ENCODE results near the gene NDRG3. TPM values are rescaled to one million over a fixed set of nuclear protein-coding genes. Genes with fewer than 3 reads are reported as not detected.

NDRG3 gene
- total and polyA plus RNA-seq, 2 of the 4 experiments (the other 2 are of a cell fraction): 24.8 to 34.2 TPM

GRCh38 chr20:36754656-36755222, 8.8 kb upstream of the NDRG3 start:
- H3K18ac ChIP-seq (ENCODE audit: low read depth, low read length): no peak overlapping the region
- peaks cover 8% of the 10 kb centered on the region; the same call in 1 of the 2 replicates for H4K20me1 ChIP-seq (ENCODE audit: insufficient read depth, low read length)
- in situ Hi-C loops (cut with MboI; ENCODE audit: low sequenced_read_pairs): loop anchor here (10.0 kb wide), 1 partner anchor 140 kb away; no protein-coding TSS in a partner anchor
- H3K36me3 ChIP-seq (ENCODE audit: control insufficient read depth, insufficient read depth, low read length): peaks cover 8% of the 10 kb centered on the region
- intact Hi-C loops (cut with micrococcal nuclease): loop anchor here (1.0 kb wide), 3 partner anchors 88 to 198 kb away; no protein-coding TSS in a partner anchor
- ChIA-PET POLR2A (ENCODE audit: unreplicated experiment) (interaction anchor here (0.7 to 0.8 kb wide), 2 partner anchors 8 to 202 kb away, joined by 3 read pairs; partner anchors contain the start of gene NDRG3), CTCF (interaction anchor here (0.5 to 2.0 kb wide), 15 partner anchors 8 to 197 kb away, joined by 3 to 7 read pairs (median 4); partner anchors contain the start of genes NDRG3 and RAB5IF)
- no peak overlapping the region for H4K5ac ChIP-seq (ENCODE audit: low read depth, low read length)
- H3K9me3 ChIP-seq (ENCODE audit: control insufficient read depth, insufficient read depth, low read length): no peaks in the 10 kb centered on the region
- peak; percentile 98 for ATAC-seq (ENCODE audit: low read depth)
- H3K56ac ChIP-seq (ENCODE audit: extremely low read depth, insufficient read depth, low read length): no peak overlapping the region
- no peak overlapping the region for H4K8ac ChIP-seq (ENCODE audit: low read depth in 2 of 2, low read length in 2 of 2)
- no peak overlapping the region for H2BK20ac ChIP-seq (ENCODE audit: low read depth, low read length)
- no peak overlapping the region for H3K4me2 ChIP-seq (ENCODE audit: low read depth, low read length)
- no peak overlapping the region for H3K23ac ChIP-seq (ENCODE audit: low read depth, low read length)
- H3K27ac ChIP-seq (ENCODE audit: insufficient read depth, low read length): peak overlapping the region; percentile 4; the same call in 1 of the 2 replicates
- no peak overlapping the region for H2AK9ac ChIP-seq (replicated peaks; ENCODE audit: low read depth, low read length, poor library complexity)
- no peaks in the 10 kb centered on the region for H3K79me1 ChIP-seq (ENCODE audit: low read depth in 1 of 2, low read length in 2 of 2)
- no peak overlapping the region for H3K4me3 ChIP-seq (ENCODE audit: insufficient read depth, low read depth, low read length)
- DNase-seq: peak; percentile 88
- no TSS peak for BruUV-seq (replicated peaks)
- H3K9me1 ChIP-seq (ENCODE audit: insufficient read depth, low read length): no peaks in the 10 kb centered on the region
- H2BK15ac ChIP-seq (ENCODE audit: low read depth, low read length): no peak overlapping the region
- H3K27me3 ChIP-seq (ENCODE audit: control insufficient read depth, insufficient read depth, low read length): no peaks in the 10 kb centered on the region
- no peak overlapping the region for H3K9ac ChIP-seq (ENCODE audit: low read depth, low read length)
- no peak overlapping the region; the same call in 1 of the 2 replicates for H2BK120ac ChIP-seq (ENCODE audit: low read depth, low read length)
- dilution Hi-C loops (cut with HindIII; ENCODE audit: low sequenced_read_pairs, unreplicated experiment): no loop called here
- no peak overlapping the region for H2BK5ac ChIP-seq (ENCODE audit: low read depth, low read length, poor library complexity, severe bottlenecking)
- no peak overlapping the region for H2AK5ac ChIP-seq (ENCODE audit: low read depth, low read length)
- no peak overlapping the region for H2AFZ ChIP-seq (replicated peaks; ENCODE audit: low read length, poor library complexity)
- H3K4me1 ChIP-seq (ENCODE audit: control insufficient read depth, insufficient read depth, low read length): no peaks in the 10 kb centered on the region
- H3K14ac ChIP-seq (replicated peaks; ENCODE audit: low read depth, low read length): no peak overlapping the region
- no peak overlapping the region for H4K91ac ChIP-seq (ENCODE audit: insufficient read depth, low read depth, low read length)
- no peak overlapping the region; the same call in 1 of the 2 replicates for H3K4ac ChIP-seq (ENCODE audit: low read depth, low read length)
- no CpG with 5 or more reads among the region's 2 CpGs for WGBS, 2 experiments (ENCODE audit: extremely low coverage in 2 of 2, insufficient read length in 1 of 2)
- no peak for TF ChIP-seq MAZ (IDR thresholded peaks at IDR 0.05; ENCODE audit: borderline replicate concordance, low read depth, low read length)
- TF ChIP-seq CHD1 (IDR thresholded peaks at IDR 0.05; ENCODE audit: low read depth, low read length): no peak
- no peak for TF ChIP-seq MAFK (IDR thresholded peaks at IDR 0.05; ENCODE audit: low read depth, low read length)
- no peak for TF ChIP-seq FOS (IDR thresholded peaks at IDR 0.05; ENCODE audit: low read depth, low read length)
- peak; percentile 66 for TF ChIP-seq SMC3 (IDR thresholded peaks at IDR 0.05; ENCODE audit: low read depth, low read length)
- TF ChIP-seq RAD21 (IDR thresholded peaks at IDR 0.05; ENCODE audit: low read length): peak; percentile 76
- TF ChIP-seq ELK1 (IDR thresholded peaks at IDR 0.05; ENCODE audit: borderline replicate concordance, low read depth, low read length): no peak
- no peak for TF ChIP-seq POLR2A (IDR thresholded peaks at IDR 0.05; ENCODE audit: low read depth, low read length)
- peak; percentile 81 for TF ChIP-seq CTCF (conservative IDR thresholded peaks at IDR 0.05; ENCODE audit: low read depth, low read length)
- TF ChIP-seq BHLHE40 (IDR thresholded peaks at IDR 0.05; ENCODE audit: low read depth, low read length): no peak
- TF ChIP-seq RFX5 (IDR thresholded peaks at IDR 0.05; ENCODE audit: low read depth, low read length): no peak
- TF ChIP-seq NFE2L2 (IDR thresholded peaks at IDR 0.05; ENCODE audit: low read depth, low read length): no peak
- no peak for TF ChIP-seq MXI1 (IDR thresholded peaks at IDR 0.05; ENCODE audit: borderline replicate concordance, low read depth, low read length)
- TF ChIP-seq CEBPB (IDR thresholded peaks at IDR 0.05; ENCODE audit: low read depth, low read length): no peak
- TF ChIP-seq USF2 (IDR thresholded peaks at IDR 0.05; ENCODE audit: low read depth, low read length): no peak; the same call in 1 of the 2 replicates
